ENCODE data around the gene DPM2.
A peak's percentile ranks its signal among the peaks of the same experiment; 100 is the strongest.

Gene DPM2

DNA sequence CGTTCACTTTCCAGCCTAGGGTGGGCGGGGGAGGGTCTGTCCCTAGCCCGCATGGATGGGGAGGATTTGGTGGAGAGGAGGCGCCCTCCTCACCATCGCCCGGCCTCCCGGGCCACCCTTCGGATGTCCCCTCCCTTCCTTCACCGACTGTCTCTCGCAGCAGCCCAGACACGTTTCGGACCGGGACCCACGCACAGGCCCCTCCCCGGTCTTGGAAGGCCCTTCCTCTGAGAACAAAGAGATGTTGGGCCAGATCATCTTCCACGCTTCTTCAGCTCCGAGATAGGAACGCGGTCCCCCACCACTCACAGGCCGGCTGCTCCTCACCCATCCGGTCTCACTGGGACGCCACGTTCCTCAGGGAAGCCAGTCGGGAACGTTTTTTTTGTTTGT is 640 bp upstream of the DPM2 start:
- DNase-seq (ENCODE audit: extremely low read depth, low read depth): no peak
- no peak overlapping the region; the same call in 1 of the 2 replicates for H3K4me3 ChIP-seq (replicated peaks; ENCODE audit: low read depth, low read length)
- TF ChIP-seq, protein P1, sequence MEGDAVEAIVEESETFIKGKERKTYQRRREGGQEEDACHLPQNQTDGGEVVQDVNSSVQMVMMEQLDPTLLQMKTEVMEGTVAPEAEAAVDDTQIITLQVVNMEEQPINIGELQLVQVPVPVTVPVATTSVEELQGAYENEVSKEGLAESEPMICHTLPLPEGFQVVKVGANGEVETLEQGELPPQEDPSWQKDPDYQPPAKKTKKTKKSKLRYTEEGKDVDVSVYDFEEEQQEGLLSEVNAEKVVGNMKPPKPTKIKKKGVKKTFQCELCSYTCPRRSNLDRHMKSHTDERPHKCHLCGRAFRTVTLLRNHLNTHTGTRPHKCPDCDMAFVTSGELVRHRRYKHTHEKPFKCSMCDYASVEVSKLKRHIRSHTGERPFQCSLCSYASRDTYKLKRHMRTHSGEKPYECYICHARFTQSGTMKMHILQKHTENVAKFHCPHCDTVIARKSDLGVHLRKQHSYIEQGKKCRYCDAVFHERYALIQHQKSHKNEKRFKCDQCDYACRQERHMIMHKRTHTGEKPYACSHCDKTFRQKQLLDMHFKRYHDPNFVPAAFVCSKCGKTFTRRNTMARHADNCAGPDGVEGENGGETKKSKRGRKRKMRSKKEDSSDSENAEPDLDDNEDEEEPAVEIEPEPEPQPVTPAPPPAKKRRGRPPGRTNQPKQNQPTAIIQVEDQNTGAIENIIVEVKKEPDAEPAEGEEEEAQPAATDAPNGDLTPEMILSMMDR (IDR thresholded peaks at IDR 0.05; ENCODE audit: low read depth, low read length, missing control alignments): no peak

DNA sequence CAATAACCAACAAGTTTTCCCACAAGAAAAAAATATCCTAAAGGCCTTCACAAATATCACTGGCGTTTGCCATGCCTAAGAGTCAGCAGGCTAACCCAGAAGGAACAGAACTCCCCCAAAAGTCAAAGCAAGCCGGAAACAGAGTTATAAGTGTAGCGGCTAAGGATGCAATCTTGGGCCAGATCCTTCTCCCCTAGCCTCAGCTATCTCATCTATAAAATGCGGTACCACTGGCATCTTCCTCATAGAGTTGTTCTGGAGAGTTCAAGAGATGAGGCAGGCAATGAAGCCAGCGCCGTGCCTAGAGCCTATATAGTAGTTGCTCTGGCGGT is 632 bp downstream of the DPM2 start:
- no peak for DNase-seq (ENCODE audit: extremely low read depth, low read depth)
- peak overlapping the region; percentile 96 for H3K4me3 ChIP-seq (replicated peaks; ENCODE audit: low read depth, low read length)
- TF ChIP-seq, protein P1 (IDR thresholded peaks at IDR 0.05; ENCODE audit: low read depth, low read length, missing control alignments): no peak

DNA sequence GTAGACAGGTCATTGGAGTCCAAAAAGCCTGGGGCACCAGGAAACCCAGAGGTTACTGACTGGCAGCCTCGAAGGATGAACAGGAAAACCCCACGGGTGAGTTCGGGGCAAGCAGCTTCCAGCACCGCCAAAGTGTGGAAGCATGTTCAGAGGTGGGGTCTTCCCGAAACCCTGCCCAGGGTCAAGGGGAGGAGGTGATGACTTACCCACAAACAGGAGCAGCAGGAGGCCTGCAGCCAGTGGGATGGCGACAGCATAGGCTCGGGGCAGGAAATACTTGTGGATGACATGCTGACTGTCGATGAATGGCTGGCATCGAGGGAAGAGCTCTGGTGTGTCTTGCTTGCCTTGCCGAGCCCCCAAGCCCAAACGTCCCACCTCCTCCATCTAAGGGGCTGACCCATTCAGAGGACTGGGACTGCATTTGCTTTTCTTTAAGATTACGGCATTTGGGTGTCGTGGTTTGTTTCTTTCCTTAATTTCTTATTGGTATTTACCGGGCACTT is 1.3 kb downstream of the DPM2 start:
- H3K4me3 ChIP-seq (replicated peaks; ENCODE audit: low read depth, low read length): peak overlapping the region; percentile 96
- TF ChIP-seq, protein P1 (IDR thresholded peaks at IDR 0.05; ENCODE audit: low read depth, low read length, missing control alignments): no peak
- DNase-seq (ENCODE audit: extremely low read depth, low read depth): no peak

DNA sequence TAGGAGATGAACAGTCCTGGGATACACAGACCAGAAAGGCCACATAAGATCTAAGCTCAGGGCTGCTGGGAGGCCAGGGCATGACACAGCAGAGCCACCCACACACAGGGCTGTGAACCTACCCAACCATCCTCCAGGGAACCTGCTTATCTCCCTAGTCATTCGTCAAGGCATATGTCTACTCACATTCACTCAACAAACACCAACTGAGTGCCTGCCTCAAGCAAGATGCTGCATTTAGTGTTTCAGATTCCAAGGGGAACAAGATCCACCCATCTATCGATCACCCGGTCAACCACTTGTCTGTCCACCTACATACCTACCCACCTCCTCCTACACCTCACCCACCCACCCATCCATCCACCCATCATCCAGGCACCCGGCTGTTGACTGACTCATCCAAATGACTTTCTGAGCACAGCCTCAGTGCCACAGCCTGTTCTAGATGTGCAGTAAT is 1.9 kb downstream of the DPM2 start:
- TF ChIP-seq, protein P1 (IDR thresholded peaks at IDR 0.05; ENCODE audit: low read depth, low read length, missing control alignments): no peak
- H3K4me3 ChIP-seq (replicated peaks; ENCODE audit: low read depth, low read length): peak overlapping the region; percentile 96
- DNase-seq (ENCODE audit: extremely low read depth, low read depth): no peak

DNA sequence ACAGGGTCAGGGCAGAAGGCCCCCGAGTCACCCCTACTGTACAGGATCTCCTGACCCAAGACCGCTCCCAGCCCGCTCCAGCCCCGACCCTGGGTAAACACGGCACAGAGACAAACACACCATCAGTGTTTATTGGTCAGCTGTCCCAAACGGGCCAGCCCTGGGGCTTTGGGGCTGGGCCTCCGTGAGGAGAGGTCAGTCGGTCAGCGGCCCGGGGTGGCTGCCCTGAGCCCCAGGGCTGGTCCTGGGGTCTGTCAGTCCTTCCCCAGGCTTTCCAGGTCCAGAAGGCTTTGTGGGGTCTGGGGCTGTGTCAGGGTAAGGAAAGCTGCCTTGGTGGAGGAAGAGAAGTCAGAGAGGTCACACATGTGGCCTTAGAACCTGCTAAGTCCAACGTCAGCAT is 2.7 kb downstream of the DPM2 start:
- TF ChIP-seq, protein P1 (IDR thresholded peaks at IDR 0.05; ENCODE audit: low read depth, low read length, missing control alignments): no peak
- H3K4me3 ChIP-seq (replicated peaks; ENCODE audit: low read depth, low read length): no peak overlapping the region
- DNase-seq (ENCODE audit: extremely low read depth, low read depth): no peak

DNA sequence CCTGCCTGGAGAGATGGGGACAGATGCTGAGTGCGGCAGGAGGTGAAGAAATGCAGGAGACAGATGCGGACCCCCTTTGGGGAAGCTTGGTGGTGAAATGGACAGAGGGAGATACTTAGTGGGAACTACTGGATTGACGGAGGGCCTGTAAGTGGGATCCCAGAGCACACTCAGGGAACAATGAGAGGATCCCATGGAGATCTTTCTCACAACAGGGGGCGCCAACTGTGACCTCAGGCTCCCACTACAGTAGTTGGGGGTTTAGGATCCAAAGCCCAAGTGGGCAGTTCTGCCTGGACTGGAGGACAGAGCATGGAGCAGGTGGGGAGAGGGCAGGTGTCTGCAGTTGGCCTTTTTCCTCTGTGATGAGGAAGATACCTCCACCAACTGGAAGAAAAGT is 3.4 kb downstream of the DPM2 start:
- TF ChIP-seq, protein P1 (IDR thresholded peaks at IDR 0.05; ENCODE audit: low read depth, low read length, missing control alignments): no peak
- DNase-seq (ENCODE audit: extremely low read depth, low read depth): no peak
- no peak overlapping the region for H3K4me3 ChIP-seq (replicated peaks; ENCODE audit: low read depth, low read length)

All from HFF-Myc (cell line).